GM23338 (cell line): ENCODE data around the gene GALNT1. TPM values are rescaled to one million over a fixed set of nuclear protein-coding genes. Genes with fewer than 3 reads are reported as not detected.

Experiments
- ATAC-seq: fragments of 200-7000 bp; cut with Tn5 transposase; 3 replicates; pipeline ENCODE4 v1.9.1; 2020
- DNase-seq: peaks from one replicate; pipeline ENCODE4 v3.0.0-alpha.2; 2015; ENCODE audit warnings: low spot score
- H2AFZ ChIP-seq: fragments of 200-600 bp; sonication (generic); 2 replicates; pipeline ENCODE4 v1.8.0; 2016; ENCODE audit warnings: antibody characterized with exemption, mild to moderate bottlenecking, moderate library complexity
- H3F3A ChIP-seq: fragments of 200-600 bp; sonication (generic); replicated peaks from 2 replicates; pipeline ENCODE4 v1.8.0; 2017; ENCODE audit warnings: antibody characterized with exemption, mixed run types, low read depth
- H3K27ac ChIP-seq: fragments of 200-600 bp; sonication (generic); 2 replicates; pipeline ENCODE4 v1.6.1; 2016; ENCODE audit warnings: low read depth
- H3K27me3 ChIP-seq: fragments of 200-600 bp; sonication (generic); 2 replicates; pipeline ENCODE4 v1.8.0; 2016; ENCODE audit warnings: mild to moderate bottlenecking, mixed run types, moderate library complexity; ENCODE audit not compliant: insufficient read depth
- H3K36me3 ChIP-seq: fragments of 200-600 bp; sonication (generic); 2 replicates; pipeline ENCODE4 v1.8.0; 2016; ENCODE audit warnings: mild to moderate bottlenecking; ENCODE audit not compliant: insufficient read depth
- H3K4me1 ChIP-seq: fragments of 200-600 bp; sonication (generic); 2 replicates; pipeline ENCODE4 v1.8.0; 2016; ENCODE audit warnings: mild to moderate bottlenecking, moderate library complexity; ENCODE audit not compliant: insufficient read depth
- H3K4me2 ChIP-seq: fragments of 200-600 bp; sonication (generic); 2 replicates; pipeline ENCODE4 v1.7.1; 2017; ENCODE audit warnings: mixed run types
- H3K4me3 ChIP-seq: fragments of 200-600 bp; sonication (generic); 2 replicates; pipeline ENCODE4 v1.6.1; 2016; ENCODE audit warnings: mixed run types
- H3K79me2 ChIP-seq: fragments of 200-600 bp; sonication (generic); replicated peaks from 2 replicates; pipeline ENCODE4 v1.8.0; 2017; ENCODE audit warnings: mild to moderate bottlenecking; ENCODE audit not compliant: insufficient read depth
- H3K9me2 ChIP-seq: fragments of 200-600 bp; sonication (generic); 2 replicates; pipeline ENCODE4 v1.8.0; 2017; ENCODE audit not compliant: insufficient read depth
- H4K20me1 ChIP-seq: fragments of 200-600 bp; sonication (generic); replicated peaks from 2 replicates; pipeline ENCODE4 v1.8.0; 2017; ENCODE audit warnings: mild to moderate bottlenecking; ENCODE audit not compliant: insufficient read depth
- H3K27ac Mint-ChIP-seq: 2 replicates; pipeline ENCODE4 v1.8.0; 2020; ENCODE audit warnings: inconsistent platforms, mild to moderate bottlenecking, moderate library complexity, mixed read lengths
- H3K27me3 Mint-ChIP-seq: 3 replicates; pipeline ENCODE4 v1.8.0; 2022; ENCODE audit warnings: low read depth, mild to moderate bottlenecking, moderate library complexity, mixed read lengths, inconsistent platforms; ENCODE audit not compliant: insufficient read depth, poor library complexity
- H3K36me3 Mint-ChIP-seq: 3 replicates; pipeline ENCODE4 v1.8.0; 2021; ENCODE audit warnings: low read depth, mild to moderate bottlenecking, inconsistent platforms, moderate library complexity, mixed read lengths
- H3K4me1 Mint-ChIP-seq: 3 replicates; pipeline ENCODE4 v1.8.0; 2020; ENCODE audit warnings: mild to moderate bottlenecking, inconsistent platforms, mixed read lengths
- H3K4me3 Mint-ChIP-seq: 3 replicates; pipeline ENCODE4 v1.8.0; 2021; ENCODE audit warnings: moderate library complexity, mild to moderate bottlenecking, inconsistent platforms, mixed read lengths
- H3K9me3 Mint-ChIP-seq: 3 replicates; pipeline ENCODE4 v1.8.0; 2020; ENCODE audit warnings: moderate library complexity, mild to moderate bottlenecking, inconsistent platforms, mixed read lengths
- CREB1 ChIP-seq: fragments of 250-450 bp; sonication (Bioruptor Pico); IDR thresholded peaks from 2 replicates; pipeline ENCODE4 v1.5.0; 2020; ENCODE audit warnings: low read depth, mild to moderate bottlenecking, moderate library complexity
- EZH2 ChIP-seq: fragments of 200-600 bp; sonication (generic); IDR thresholded peaks from one replicate; pipeline ENCODE4 v1.8.0; 2017; ENCODE audit warnings: antibody characterized with exemption, mild to moderate bottlenecking, low read depth; ENCODE audit not compliant: unreplicated experiment
- EZH2phosphoT487 ChIP-seq: fragments of 200-600 bp; sonication (generic); IDR thresholded peaks from one replicate; pipeline ENCODE4 v1.8.1; 2018; ENCODE audit warnings: antibody characterized with exemption; ENCODE audit not compliant: unreplicated experiment
- JUNB ChIP-seq: IDR thresholded peaks from one replicate; pipeline ENCODE4 v1.6.1; 2016; ENCODE audit warnings: antibody characterized with exemption; ENCODE audit not compliant: unreplicated experiment
- NANOG ChIP-seq: IDR thresholded peaks from 2 replicates; pipeline ENCODE4 v1.6.1; 2016; ENCODE audit warnings: antibody characterized with exemption, borderline replicate concordance
- POLR2AphosphoS5 ChIP-seq: IDR thresholded peaks from 2 replicates; pipeline ENCODE4 v1.6.1; 2016; ENCODE audit warnings: antibody characterized with exemption, low read depth
- STAT1 ChIP-seq: IDR thresholded peaks from one replicate; pipeline ENCODE4 v1.6.1; 2016; ENCODE audit warnings: antibody characterized with exemption; ENCODE audit not compliant: unreplicated experiment
- ZNF114 ChIP-seq: fragments of 250-450 bp; sonication (Bioruptor Pico); IDR thresholded peaks from 2 replicates; pipeline ENCODE4 v1.5.0; 2020; ENCODE audit warnings: mild to moderate bottlenecking, moderate library complexity
- ZNF331 ChIP-seq: fragments of 250-450 bp; sonication (Bioruptor Pico); IDR thresholded peaks from 2 replicates; pipeline ENCODE4 v1.5.0; 2020; ENCODE audit warnings: low read depth, mild to moderate bottlenecking, moderate library complexity
- polyA plus RNA-seq: library from polyadenylated mRNA; unstranded; fragments of >200 nt; fragmentation: Nextera tagmentation; extraction: Ambion mirVana; gene quantifications from 2 replicates; pipeline ENCODE4 v1.2.1, GENCODE V29; 2016
- total RNA-seq: library from RNA; depleted of rRNA; stranded (reverse); fragments of >200 nt; shearing (Covaris generic); gene quantifications from 2 replicates; pipeline ENCODE4 v1.2.3, GENCODE V29; 2014
- TF ChIP-seq, protein P1 (sequence below), 2 experiments: fragments of 200-600 bp in 1 of 2; sonication (generic) in 1 of 2; conservative IDR thresholded peaks; 2 replicates each; pipeline versions ENCODE4 v1.5.1 to v1.6.1; 2016 to 2017; ENCODE audit warnings: antibody characterized with exemption in 2 of 2, low read depth in 2 of 2, mild to moderate bottlenecking in 2 of 2, moderate library complexity in 1 of 2
- TF ChIP-seq, protein P2 (sequence below): IDR thresholded peaks from 2 replicates; pipeline ENCODE4 v1.6.1; 2016; ENCODE audit warnings: antibody characterized with exemption
- TF ChIP-seq, protein P3 (sequence below): fragments of 250-450 bp; sonication (Bioruptor Pico); IDR thresholded peaks from 2 replicates; pipeline ENCODE4 v1.5.0; 2020; ENCODE audit warnings: mild to moderate bottlenecking, moderate library complexity
- TF ChIP-seq, protein P4 (sequence below): IDR thresholded peaks from one replicate; pipeline ENCODE4 v1.6.1; 2018; ENCODE audit warnings: antibody characterized with exemption; ENCODE audit not compliant: unreplicated experiment

Gene GALNT1
- total and polyA plus RNA-seq, 2 experiments from 2014 or later: 37.4 to 60.8 TPM

DNA sequence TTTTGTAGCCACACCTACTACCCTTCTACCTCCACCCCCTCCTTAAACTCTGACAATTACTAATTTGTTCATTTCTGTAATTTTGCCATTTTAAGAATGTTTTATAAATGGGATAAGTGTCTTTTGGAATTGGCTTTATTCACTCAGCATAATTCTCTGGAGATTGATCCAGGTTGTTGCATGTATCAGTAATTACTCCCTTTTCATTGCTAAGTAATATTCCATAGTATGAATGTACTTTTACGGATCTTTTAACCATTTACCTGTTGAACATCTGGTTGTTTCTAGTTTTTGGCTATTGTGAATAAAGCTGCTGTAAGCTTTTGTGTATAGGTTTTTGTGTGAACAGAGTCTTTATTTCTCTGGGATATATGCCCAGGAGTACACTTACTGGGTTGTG lies 4.1 kb downstream of the GALNT1 start:
- H3K27ac ChIP-seq: no peak overlapping the region
- H3K4me3 Mint-ChIP-seq: no peak overlapping the region

More for the DNA sequence above, 4.1 kb downstream of the GALNT1 start:
- no peaks in the 10 kb centered on the region for H3K27me3 Mint-ChIP-seq
- peaks cover 50% of the 10 kb centered on the region for H3K36me3 Mint-ChIP-seq
- Histone ChIP-seq H3K36me3 (peaks cover 8% of the 10 kb centered on the region), H4K20me1 (peaks cover 6% of the 10 kb centered on the region), H3K4me2 (no peak overlapping the region), H3K27me3 (peaks cover 8% of the 10 kb centered on the region; the same call in 1 of the 2 replicates), H3K79me2 (peaks cover 86% of the 10 kb centered on the region), H3K4me1 (peaks cover 28% of the 10 kb centered on the region), H3K9me2 (no peaks in the 10 kb centered on the region), H2AFZ (no peak overlapping the region), H3K4me3 (no peak overlapping the region), H3F3A (no peaks in the 10 kb centered on the region)
- TF ChIP-seq, protein P1, sequence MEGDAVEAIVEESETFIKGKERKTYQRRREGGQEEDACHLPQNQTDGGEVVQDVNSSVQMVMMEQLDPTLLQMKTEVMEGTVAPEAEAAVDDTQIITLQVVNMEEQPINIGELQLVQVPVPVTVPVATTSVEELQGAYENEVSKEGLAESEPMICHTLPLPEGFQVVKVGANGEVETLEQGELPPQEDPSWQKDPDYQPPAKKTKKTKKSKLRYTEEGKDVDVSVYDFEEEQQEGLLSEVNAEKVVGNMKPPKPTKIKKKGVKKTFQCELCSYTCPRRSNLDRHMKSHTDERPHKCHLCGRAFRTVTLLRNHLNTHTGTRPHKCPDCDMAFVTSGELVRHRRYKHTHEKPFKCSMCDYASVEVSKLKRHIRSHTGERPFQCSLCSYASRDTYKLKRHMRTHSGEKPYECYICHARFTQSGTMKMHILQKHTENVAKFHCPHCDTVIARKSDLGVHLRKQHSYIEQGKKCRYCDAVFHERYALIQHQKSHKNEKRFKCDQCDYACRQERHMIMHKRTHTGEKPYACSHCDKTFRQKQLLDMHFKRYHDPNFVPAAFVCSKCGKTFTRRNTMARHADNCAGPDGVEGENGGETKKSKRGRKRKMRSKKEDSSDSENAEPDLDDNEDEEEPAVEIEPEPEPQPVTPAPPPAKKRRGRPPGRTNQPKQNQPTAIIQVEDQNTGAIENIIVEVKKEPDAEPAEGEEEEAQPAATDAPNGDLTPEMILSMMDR (conservative IDR thresholded peaks at IDR 0.05; ENCODE audit: low read depth in 2 of 2): no peak
- TF ChIP-seq EZH2 (no peak), ZNF331 (no peak), ZNF114 (CRISPR knock-in tag) (no peak), EZH2phosphoT487 (no peak), JUNB (no peak), CREB1 (CRISPR knock-in tag) (no peak), POLR2AphosphoS5 (no peak), STAT1 (no peak), NANOG (no peak)
- TF ChIP-seq, protein P2, sequence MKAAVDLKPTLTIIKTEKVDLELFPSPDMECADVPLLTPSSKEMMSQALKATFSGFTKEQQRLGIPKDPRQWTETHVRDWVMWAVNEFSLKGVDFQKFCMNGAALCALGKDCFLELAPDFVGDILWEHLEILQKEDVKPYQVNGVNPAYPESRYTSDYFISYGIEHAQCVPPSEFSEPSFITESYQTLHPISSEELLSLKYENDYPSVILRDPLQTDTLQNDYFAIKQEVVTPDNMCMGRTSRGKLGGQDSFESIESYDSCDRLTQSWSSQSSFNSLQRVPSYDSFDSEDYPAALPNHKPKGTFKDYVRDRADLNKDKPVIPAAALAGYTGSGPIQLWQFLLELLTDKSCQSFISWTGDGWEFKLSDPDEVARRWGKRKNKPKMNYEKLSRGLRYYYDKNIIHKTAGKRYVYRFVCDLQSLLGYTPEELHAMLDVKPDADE: no peak
- TF ChIP-seq, protein P3, sequence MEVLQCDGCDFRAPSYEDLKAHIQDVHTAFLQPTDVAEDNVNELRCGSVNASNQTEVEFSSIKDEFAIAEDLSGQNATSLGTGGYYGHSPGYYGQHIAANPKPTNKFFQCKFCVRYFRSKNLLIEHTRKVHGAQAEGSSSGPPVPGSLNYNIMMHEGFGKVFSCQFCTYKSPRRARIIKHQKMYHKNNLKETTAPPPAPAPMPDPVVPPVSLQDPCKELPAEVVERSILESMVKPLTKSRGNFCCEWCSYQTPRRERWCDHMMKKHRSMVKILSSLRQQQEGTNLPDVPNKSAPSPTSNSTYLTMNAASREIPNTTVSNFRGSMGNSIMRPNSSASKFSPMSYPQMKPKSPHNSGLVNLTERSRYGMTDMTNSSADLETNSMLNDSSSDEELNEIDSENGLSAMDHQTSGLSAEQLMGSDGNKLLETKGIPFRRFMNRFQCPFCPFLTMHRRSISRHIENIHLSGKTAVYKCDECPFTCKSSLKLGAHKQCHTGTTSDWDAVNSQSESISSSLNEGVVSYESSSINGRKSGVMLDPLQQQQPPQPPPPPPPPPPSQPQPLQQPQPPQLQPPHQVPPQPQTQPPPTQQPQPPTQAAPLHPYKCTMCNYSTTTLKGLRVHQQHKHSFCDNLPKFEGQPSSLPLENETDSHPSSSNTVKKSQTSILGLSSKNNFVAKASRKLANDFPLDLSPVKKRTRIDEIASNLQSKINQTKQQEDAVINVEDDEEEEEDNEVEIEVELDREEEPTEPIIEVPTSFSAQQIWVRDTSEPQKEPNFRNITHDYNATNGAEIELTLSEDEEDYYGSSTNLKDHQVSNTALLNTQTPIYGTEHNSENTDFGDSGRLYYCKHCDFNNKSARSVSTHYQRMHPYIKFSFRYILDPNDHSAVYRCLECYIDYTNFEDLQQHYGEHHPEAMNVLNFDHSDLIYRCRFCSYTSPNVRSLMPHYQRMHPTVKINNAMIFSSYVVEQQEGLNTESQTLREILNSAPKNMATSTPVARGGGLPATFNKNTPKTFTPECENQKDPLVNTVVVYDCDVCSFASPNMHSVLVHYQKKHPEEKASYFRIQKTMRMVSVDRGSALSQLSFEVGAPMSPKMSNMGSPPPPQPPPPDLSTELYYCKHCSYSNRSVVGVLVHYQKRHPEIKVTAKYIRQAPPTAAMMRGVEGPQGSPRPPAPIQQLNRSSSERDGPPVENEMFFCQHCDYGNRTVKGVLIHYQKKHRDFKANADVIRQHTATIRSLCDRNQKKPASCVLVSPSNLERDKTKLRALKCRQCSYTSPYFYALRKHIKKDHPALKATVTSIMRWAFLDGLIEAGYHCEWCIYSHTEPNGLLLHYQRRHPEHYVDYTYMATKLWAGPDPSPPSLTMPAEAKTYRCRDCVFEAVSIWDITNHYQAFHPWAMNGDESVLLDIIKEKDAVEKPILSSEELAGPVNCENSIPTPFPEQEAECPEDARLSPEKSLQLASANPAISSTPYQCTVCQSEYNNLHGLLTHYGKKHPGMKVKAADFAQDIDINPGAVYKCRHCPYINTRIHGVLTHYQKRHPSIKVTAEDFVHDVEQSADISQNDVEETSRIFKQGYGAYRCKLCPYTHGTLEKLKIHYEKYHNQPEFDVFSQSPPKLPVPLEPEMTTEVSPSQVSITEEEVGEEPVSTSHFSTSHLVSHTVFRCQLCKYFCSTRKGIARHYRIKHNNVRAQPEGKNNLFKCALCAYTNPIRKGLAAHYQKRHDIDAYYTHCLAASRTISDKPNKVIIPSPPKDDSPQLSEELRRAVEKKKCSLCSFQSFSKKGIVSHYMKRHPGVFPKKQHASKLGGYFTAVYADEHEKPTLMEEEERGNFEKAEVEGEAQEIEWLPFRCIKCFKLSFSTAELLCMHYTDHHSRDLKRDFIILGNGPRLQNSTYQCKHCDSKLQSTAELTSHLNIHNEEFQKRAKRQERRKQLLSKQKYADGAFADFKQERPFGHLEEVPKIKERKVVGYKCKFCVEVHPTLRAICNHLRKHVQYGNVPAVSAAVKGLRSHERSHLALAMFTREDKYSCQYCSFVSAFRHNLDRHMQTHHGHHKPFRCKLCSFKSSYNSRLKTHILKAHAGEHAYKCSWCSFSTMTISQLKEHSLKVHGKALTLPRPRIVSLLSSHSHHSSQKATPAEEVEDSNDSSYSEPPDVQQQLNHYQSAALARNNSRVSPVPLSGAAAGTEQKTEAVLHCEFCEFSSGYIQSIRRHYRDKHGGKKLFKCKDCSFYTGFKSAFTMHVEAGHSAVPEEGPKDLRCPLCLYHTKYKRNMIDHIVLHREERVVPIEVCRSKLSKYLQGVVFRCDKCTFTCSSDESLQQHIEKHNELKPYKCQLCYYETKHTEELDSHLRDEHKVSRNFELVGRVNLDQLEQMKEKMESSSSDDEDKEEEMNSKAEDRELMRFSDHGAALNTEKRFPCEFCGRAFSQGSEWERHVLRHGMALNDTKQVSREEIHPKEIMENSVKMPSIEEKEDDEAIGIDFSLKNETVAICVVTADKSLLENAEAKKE: no peak
- TF ChIP-seq, protein P4, sequence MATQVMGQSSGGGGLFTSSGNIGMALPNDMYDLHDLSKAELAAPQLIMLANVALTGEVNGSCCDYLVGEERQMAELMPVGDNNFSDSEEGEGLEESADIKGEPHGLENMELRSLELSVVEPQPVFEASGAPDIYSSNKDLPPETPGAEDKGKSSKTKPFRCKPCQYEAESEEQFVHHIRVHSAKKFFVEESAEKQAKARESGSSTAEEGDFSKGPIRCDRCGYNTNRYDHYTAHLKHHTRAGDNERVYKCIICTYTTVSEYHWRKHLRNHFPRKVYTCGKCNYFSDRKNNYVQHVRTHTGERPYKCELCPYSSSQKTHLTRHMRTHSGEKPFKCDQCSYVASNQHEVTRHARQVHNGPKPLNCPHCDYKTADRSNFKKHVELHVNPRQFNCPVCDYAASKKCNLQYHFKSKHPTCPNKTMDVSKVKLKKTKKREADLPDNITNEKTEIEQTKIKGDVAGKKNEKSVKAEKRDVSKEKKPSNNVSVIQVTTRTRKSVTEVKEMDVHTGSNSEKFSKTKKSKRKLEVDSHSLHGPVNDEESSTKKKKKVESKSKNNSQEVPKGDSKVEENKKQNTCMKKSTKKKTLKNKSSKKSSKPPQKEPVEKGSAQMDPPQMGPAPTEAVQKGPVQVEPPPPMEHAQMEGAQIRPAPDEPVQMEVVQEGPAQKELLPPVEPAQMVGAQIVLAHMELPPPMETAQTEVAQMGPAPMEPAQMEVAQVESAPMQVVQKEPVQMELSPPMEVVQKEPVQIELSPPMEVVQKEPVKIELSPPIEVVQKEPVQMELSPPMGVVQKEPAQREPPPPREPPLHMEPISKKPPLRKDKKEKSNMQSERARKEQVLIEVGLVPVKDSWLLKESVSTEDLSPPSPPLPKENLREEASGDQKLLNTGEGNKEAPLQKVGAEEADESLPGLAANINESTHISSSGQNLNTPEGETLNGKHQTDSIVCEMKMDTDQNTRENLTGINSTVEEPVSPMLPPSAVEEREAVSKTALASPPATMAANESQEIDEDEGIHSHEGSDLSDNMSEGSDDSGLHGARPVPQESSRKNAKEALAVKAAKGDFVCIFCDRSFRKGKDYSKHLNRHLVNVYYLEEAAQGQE: no peak
- no peak overlapping the region for H3K27ac Mint-ChIP-seq
- no peak for ATAC-seq
- peaks cover 44% of the 10 kb centered on the region for H3K9me3 Mint-ChIP-seq
- peaks cover 28% of the 10 kb centered on the region for H3K4me1 Mint-ChIP-seq
- DNase-seq: no peak
